H9 (cell line): ENCODE results near the gene ITPR2. TPM values are rescaled to one million over a fixed set of nuclear protein-coding genes. Genes with fewer than 3 reads are reported as not detected.

ENCODE experiments used
- DNase-seq: peaks from one replicate; pipeline ENCODE4 v3.0.0-alpha.2; 2017
- H2AFZ ChIP-seq: one replicate; pipeline ENCODE4 v1.6.1; 2013; ENCODE audit warnings: mild to moderate bottlenecking, low read length, control low read depth, moderate library complexity
- H2AK5ac ChIP-seq: 2 replicates; pipeline ENCODE4 v1.6.1; 2013; ENCODE audit warnings: low read length, control low read depth, mixed read lengths; ENCODE audit not compliant: insufficient read length
- H2BK120ac ChIP-seq: one replicate; pipeline ENCODE4 v1.6.1; 2013; ENCODE audit warnings: low read depth, mild to moderate bottlenecking, low read length, control low read depth, inconsistent platforms; ENCODE audit not compliant: poor library complexity, severe bottlenecking
- H2BK12ac ChIP-seq: 2 replicates; pipeline ENCODE4 v1.6.1; 2013; ENCODE audit warnings: low read length, control low read depth, mixed read lengths, low read depth; ENCODE audit not compliant: insufficient read length
- H2BK15ac ChIP-seq: 2 replicates; pipeline ENCODE4 v1.6.1; 2013; ENCODE audit warnings: low read depth, low read length, control low read depth
- H2BK20ac ChIP-seq: one replicate; pipeline ENCODE4 v1.6.1; 2013; ENCODE audit warnings: low read depth, mild to moderate bottlenecking, low read length, control low read depth, inconsistent platforms; ENCODE audit not compliant: poor library complexity, severe bottlenecking
- H2BK5ac ChIP-seq: 2 replicates; pipeline ENCODE4 v1.6.1; 2013; ENCODE audit warnings: low read length, control low read depth, mixed read lengths; ENCODE audit not compliant: insufficient read length
- H3K14ac ChIP-seq: 2 replicates; pipeline ENCODE4 v1.6.1; 2013; ENCODE audit warnings: low read length, control low read depth; ENCODE audit not compliant: insufficient read depth
- H3K18ac ChIP-seq: 2 replicates; pipeline ENCODE4 v1.6.1; 2013; ENCODE audit warnings: low read depth, mild to moderate bottlenecking, mixed read lengths, low read length, control low read depth; ENCODE audit not compliant: insufficient read length
- H3K23ac ChIP-seq: 2 replicates; pipeline ENCODE4 v1.6.1; 2013; ENCODE audit warnings: low read length, control low read depth, mixed read lengths, low read depth; ENCODE audit not compliant: insufficient read length
- H3K23me2 ChIP-seq: 2 replicates; pipeline ENCODE4 v1.6.1; 2013; ENCODE audit warnings: low read depth, mild to moderate bottlenecking, mixed read lengths, low read length, control low read depth; ENCODE audit not compliant: insufficient read length, poor library complexity, severe bottlenecking
- H3K27ac ChIP-seq: 2 replicates; pipeline ENCODE4 v1.5.1; 2013; ENCODE audit warnings: low read length, control low read depth, mixed read lengths, low read depth; ENCODE audit not compliant: insufficient read length
- H3K27me3 ChIP-seq: 2 replicates; pipeline ENCODE4 v1.6.1; 2013; ENCODE audit warnings: low read length, control low read depth, inconsistent platforms; ENCODE audit not compliant: insufficient read depth
- H3K4ac ChIP-seq: 2 replicates; pipeline ENCODE4 v1.6.1; 2013; ENCODE audit warnings: low read depth, mild to moderate bottlenecking, control low read depth, inconsistent platforms, low read length, moderate library complexity
- H3K4me1 ChIP-seq: 2 replicates; pipeline ENCODE4 v1.6.1; 2013; ENCODE audit warnings: low read length, control low read depth, inconsistent platforms; ENCODE audit not compliant: insufficient read depth
- H3K4me2 ChIP-seq: 2 replicates; pipeline ENCODE4 v1.6.1; 2013; ENCODE audit warnings: low read length, control low read depth, mixed read lengths; ENCODE audit not compliant: insufficient read length, insufficient read depth
- H3K56ac ChIP-seq: 2 replicates; pipeline ENCODE4 v1.6.1; 2013; ENCODE audit warnings: low read depth, mild to moderate bottlenecking, mixed read lengths, low read length, control low read depth; ENCODE audit not compliant: insufficient read length
- H3K79me1 ChIP-seq: 2 replicates; pipeline ENCODE4 v1.6.1; 2013; ENCODE audit warnings: low read depth, mild to moderate bottlenecking, moderate library complexity, low read length, control low read depth, inconsistent platforms; ENCODE audit not compliant: insufficient read depth, poor library complexity, severe bottlenecking
- H3K79me2 ChIP-seq: 2 replicates; pipeline ENCODE4 v1.6.1; 2013; ENCODE audit warnings: low read length, control low read depth, inconsistent platforms; ENCODE audit not compliant: insufficient read depth
- H3K9ac ChIP-seq: 2 replicates; pipeline ENCODE4 v1.6.1; 2013; ENCODE audit warnings: low read length, control low read depth, mixed read lengths; ENCODE audit not compliant: insufficient read length; ENCODE audit errors: extremely low read depth
- H3K9me3 ChIP-seq: one replicate; pipeline ENCODE4 v1.6.1; 2013; ENCODE audit warnings: low read depth, low read length, inconsistent platforms; ENCODE audit not compliant: control insufficient read depth
- H3T11ph ChIP-seq: one replicate; pipeline ENCODE4 v1.6.1; 2013; ENCODE audit warnings: mild to moderate bottlenecking, low read length, control low read depth, inconsistent platforms
- H4K20me1 ChIP-seq: one replicate; pipeline ENCODE4 v1.6.1; 2013; ENCODE audit not compliant: control insufficient read depth, insufficient read length, insufficient read depth
- H4K5ac ChIP-seq: 2 replicates; pipeline ENCODE4 v1.6.1; 2013; ENCODE audit warnings: low read depth, mild to moderate bottlenecking, mixed read lengths, low read length, control low read depth; ENCODE audit not compliant: insufficient read length
- H4K8ac ChIP-seq: replicated peaks from 2 replicates; pipeline ENCODE4 v1.6.1; 2013; ENCODE audit warnings: low read length, control low read depth, mixed read lengths, low read depth; ENCODE audit not compliant: insufficient read length
- H4K91ac ChIP-seq: 2 replicates; pipeline ENCODE4 v1.6.1; 2013; ENCODE audit warnings: low read depth, mild to moderate bottlenecking, moderate library complexity, mixed read lengths, low read length, control low read depth; ENCODE audit not compliant: insufficient read length
- H3K27ac Mint-ChIP-seq, 3 experiments: 2 replicates in 2 of 3; 3 replicates in 1 of 3; pipeline ENCODE4 v1.8.0; 2020 to 2021; ENCODE audit warnings: mixed read lengths in 3 of 3, mild to moderate bottlenecking in 1 of 3, moderate library complexity in 1 of 3
- H3K27me3 Mint-ChIP-seq: 2 replicates; pipeline ENCODE4 v1.8.0; 2021; ENCODE audit warnings: low read depth, mild to moderate bottlenecking, moderate library complexity, mixed read lengths
- H3K36me3 Mint-ChIP-seq, 3 experiments: 2 replicates in 2 of 3; 3 replicates in 1 of 3; pipeline ENCODE4 v1.8.0; 2020 to 2021; ENCODE audit warnings: low read depth in 3 of 3, mixed read lengths in 3 of 3; ENCODE audit not compliant: insufficient read depth in 1 of 3
- H3K4me1 Mint-ChIP-seq, 2 experiments: 2 replicates each; pipeline ENCODE4 v1.8.0; 2020; ENCODE audit warnings: mixed read lengths in 2 of 2
- H3K4me3 Mint-ChIP-seq, 2 experiments: 2 replicates in 1 of 2; 3 replicates in 1 of 2; pipeline ENCODE4 v1.8.0; 2020 to 2021; ENCODE audit warnings: mild to moderate bottlenecking in 2 of 2, mixed read lengths in 2 of 2, moderate library complexity in 1 of 2
- H3K9me3 Mint-ChIP-seq, 2 experiments: 2 replicates in 1 of 2; 3 replicates in 1 of 2; pipeline ENCODE4 v1.8.0; 2020; ENCODE audit warnings: mild to moderate bottlenecking in 2 of 2, mixed read lengths in 2 of 2, moderate library complexity in 1 of 2
- CTCF ChIP-seq: fragments of 200-600 bp; sonication (generic); conservative IDR thresholded peaks from 3 replicates; pipeline ENCODE4 v1.8.0; 2021; ENCODE audit warnings: antibody characterized with exemption, mild to moderate bottlenecking
- WGBS: extraction: QIAGEN DNeasy Blood & Tissue Kit; methylation state at CpG from one replicate; pipeline ENCODE4 v1.1.7; 2013; ENCODE audit warnings: missing lambda C conversion rate, low lambda C conversion rate, mixed read lengths; ENCODE audit not compliant: insufficient read length; ENCODE audit errors: extremely low coverage; 5-methylcytosine and 5-hydroxymethylcytosine counted together
- total RNA-seq: library from RNA; stranded (reverse); gene quantifications from 2 replicates; pipeline ENCODE4 v1.2.1, GENCODE V29; 2021

The ITPR2 gene
- total RNA-seq, 1 experiment from 2014 or later: 14.8 TPM

- no peak overlapping the region for H3K27ac ChIP-seq
- H3K9ac ChIP-seq: no peak overlapping the region
- H3K56ac ChIP-seq: no peak overlapping the region
- no peak overlapping the region for H4K5ac ChIP-seq
- no peak overlapping the region for H2AK5ac ChIP-seq
- no peak overlapping the region for H3K18ac ChIP-seq
- no peaks in the 10 kb centered on the region for H3K9me3 ChIP-seq
- no peak overlapping the region for H2BK12ac ChIP-seq
- H3K79me2 ChIP-seq: no peaks in the 10 kb centered on the region
- no peaks in the 10 kb centered on the region for H4K20me1 ChIP-seq
- no peak overlapping the region for H4K91ac ChIP-seq
- Mint-ChIP-seq H3K27me3 (no peaks in the 10 kb centered on the region), H3K36me3 (peaks cover 19 to 39% (median 38%) of the 10 kb centered on the region in 3 experiments; a peak in 6 of 7 replicates), H3K4me1 (0 out of 4 replicates have a peak, but pooled peaks cover 0 to 2% of the 10 kb centered on the region in 2 experiments), H3K9me3 (no peaks in the 10 kb centered on the region), H3K4me3 (no peak overlapping the region), H3K27ac (no peak overlapping the region)
- no peak overlapping the region for H3T11ph ChIP-seq
- H3K23ac ChIP-seq: no peak overlapping the region
- TF ChIP-seq CTCF: no peak
- H2BK120ac ChIP-seq: no peak overlapping the region
- H3K4me1 ChIP-seq: no peaks in the 10 kb centered on the region
- no CpG with 5 or more reads among the region's 4 CpGs for WGBS
- no peak overlapping the region for H3K4me2 ChIP-seq
- no peak overlapping the region for H3K4ac ChIP-seq
- H3K27me3 ChIP-seq: no peaks in the 10 kb centered on the region
- no peaks in the 10 kb centered on the region for H3K23me2 ChIP-seq
- H2BK15ac ChIP-seq: no peak overlapping the region
- H3K79me1 ChIP-seq: no peaks in the 10 kb centered on the region
- no peak for DNase-seq
- no peak overlapping the region for H4K8ac ChIP-seq
- H2AFZ ChIP-seq: no peak overlapping the region
- H2BK20ac ChIP-seq: no peak overlapping the region
- H3K14ac ChIP-seq: no peak overlapping the region
- H2BK5ac ChIP-seq: no peak overlapping the region
These were observed 174.0 kb downstream of the ITPR2 start for GRCh38 chr12:26658991-26659390.
